Uterus (tissue), 4 donors: Measurements from ENCODE around the gene OR52E4. TPM values are rescaled to one million over a fixed set of nuclear protein-coding genes. Genes with fewer than 3 reads are reported as not detected.

Experiments used
- DNase-seq, 2 donors: peaks; one replicate each; pipeline ENCODE4 v3.0.0-alpha.2; 2019 to 2020
- H3K27ac ChIP-seq, 2 donors: fragments of 200-600 bp; sonication (generic); 1 replicate in 1 of 2; 2 replicates in 1 of 2; pipeline ENCODE4 v1.5.1; 2016 to 2018
- H3K27me3 ChIP-seq, 2 donors: fragments of 200-600 bp; sonication (generic); one replicate each; pipeline ENCODE4 v1.5.1; 2018 to 2019; ENCODE audit warnings: control low read depth in 1 of 2
- H3K36me3 ChIP-seq, 2 donors: fragments of 200-600 bp; sonication (generic); one replicate each; pipeline ENCODE4 v1.5.1; 2019; ENCODE audit warnings: control low read depth in 1 of 2
- H3K4me1 ChIP-seq, 2 donors: fragments of 200-600 bp; sonication (generic); one replicate each; pipeline ENCODE4 v1.5.1; 2018 to 2019; ENCODE audit warnings: control low read depth in 1 of 2
- H3K4me3 ChIP-seq, 2 donors: fragments of 200-600 bp; sonication (generic); 1 replicate in 1 of 2; 2 replicates in 1 of 2; pipeline ENCODE4 v1.5.1; 2018 to 2019; ENCODE audit warnings: mild to moderate bottlenecking in 1 of 2
- H3K9me3 ChIP-seq, 2 donors: fragments of 200-600 bp; sonication (generic); one replicate each; pipeline ENCODE4 v1.5.1; 2019; ENCODE audit warnings: control low read depth in 1 of 2
- CTCF ChIP-seq, 4 experiments: fragments of 200-600 bp in 2 of 4; fragments of 450-650 bp in 2 of 4; sonication (generic) in 2 of 4; IDR thresholded peaks; one replicate each; pipeline ENCODE4 v1.5.1; 2016 to 2019; ENCODE audit warnings: antibody characterized with exemption in 4 of 4, mild to moderate bottlenecking in 2 of 4, moderate library complexity in 1 of 4
- POLR2A ChIP-seq, 2 donors: fragments of 450-650 bp; IDR thresholded peaks; one replicate each; pipeline ENCODE4 v1.6.1; 2016; ENCODE audit warnings: antibody characterized with exemption in 2 of 2, mild to moderate bottlenecking in 1 of 2, moderate library complexity in 1 of 2
- intact Hi-C: fragments of 100-400 bp; cut with DNase I; formaldehyde crosslinking; loops from one replicate; pipeline ENCODE4 v1.15.1; 2023; ENCODE audit warnings: low total_unique reads
- total RNA-seq, 4 donors: library from RNA; depleted of rRNA in 3 of 4; stranded (reverse); fragments of >200 nt in 3 of 4; gene quantifications; one replicate each; pipeline versions ENCODE4 v1.1.0 to v1.2.4, GENCODE V29; 2014 to 2023
- donor health status: DM: yes; HTN: yes; CAD: no.

The OR52E4 gene
- total RNA-seq, 4 donors from 2014 or later = not detected

GRCh38 chr11:5928811-5929210 is 48.4 kb downstream of the OR52E4 start:
- no peak overlapping the region for H3K27ac ChIP-seq
- no peaks in the 10 kb centered on the region for H3K27me3 ChIP-seq
- intact Hi-C loops = no loop called here
- H3K9me3 ChIP-seq = no peaks in the 10 kb centered on the region
- H3K4me3 ChIP-seq = no peak overlapping the region
- H3K36me3 ChIP-seq = no peaks in the 10 kb centered on the region
- no peak for TF ChIP-seq POLR2A (IDR thresholded peaks at IDR 0.05)
- no peak for TF ChIP-seq CTCF (IDR thresholded peaks at IDR 0.05)
- no peak for DNase-seq
- no peaks in the 10 kb centered on the region for H3K4me1 ChIP-seq

- TF ChIP-seq CTCF (IDR thresholded peaks at IDR 0.05) (no peak), POLR2A (IDR thresholded peaks at IDR 0.05) (no peak)
Observed at GRCh38 chr11:5929571-5930368, 49.3 kb downstream of the OR52E4 start.

DNA sequence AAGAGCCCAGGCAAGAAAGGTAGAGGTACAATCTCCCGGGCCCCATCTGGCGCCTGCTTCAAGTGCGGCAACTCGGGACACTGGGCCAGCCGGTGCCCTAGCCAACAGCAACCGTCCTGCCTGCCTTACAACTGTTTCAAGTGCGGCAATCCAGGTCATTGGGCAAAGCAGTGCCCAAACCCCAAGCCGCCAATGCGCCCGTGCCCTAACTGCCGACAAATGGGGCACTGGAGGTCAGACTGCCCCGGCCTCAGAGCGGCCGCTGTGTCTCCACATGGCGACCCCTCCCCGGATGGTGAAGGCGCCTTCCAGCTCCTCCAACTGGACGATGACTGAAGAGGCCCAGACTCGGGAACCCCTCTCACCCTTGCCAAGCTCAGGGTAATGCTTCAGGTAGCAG is 50.2 kb downstream of the OR52E4 start:
- no peak overlapping the region for H3K4me3 ChIP-seq
- no peak for DNase-seq
- no peaks in the 10 kb centered on the region for H3K4me1 ChIP-seq
- H3K27ac ChIP-seq = no peak overlapping the region
- H3K9me3 ChIP-seq = no peaks in the 10 kb centered on the region
- no peaks in the 10 kb centered on the region for H3K36me3 ChIP-seq
- H3K27me3 ChIP-seq = no peaks in the 10 kb centered on the region
- TF ChIP-seq CTCF (IDR thresholded peaks at IDR 0.05) (no peak), POLR2A (IDR thresholded peaks at IDR 0.05) (no peak)
- intact Hi-C loops = no loop called here

More at GRCh38 chr11:5929571-5930368, 49.3 kb downstream of the OR52E4 start:
- Histone ChIP-seq H3K9me3 (no peaks in the 10 kb centered on the region), H3K4me3 (no peak overlapping the region), H3K4me1 (no peaks in the 10 kb centered on the region), H3K27me3 (no peaks in the 10 kb centered on the region), H3K36me3 (no peaks in the 10 kb centered on the region), H3K27ac (no peak overlapping the region)
- DNase-seq = no peak
- intact Hi-C loops = no loop called here

GRCh38 chr11:5931061-5931460 is 50.6 kb downstream of the OR52E4 start:
- Histone ChIP-seq H3K27ac (no peak overlapping the region), H3K36me3 (no peaks in the 10 kb centered on the region), H3K4me3 (no peak overlapping the region), H3K4me1 (no peaks in the 10 kb centered on the region), H3K27me3 (no peaks in the 10 kb centered on the region), H3K9me3 (no peaks in the 10 kb centered on the region)
- TF ChIP-seq POLR2A (IDR thresholded peaks at IDR 0.05) (no peak), CTCF (IDR thresholded peaks at IDR 0.05) (no peak)
- intact Hi-C loops = no loop called here
- no peak for DNase-seq

GRCh38 chr11:5932671-5933070 is 52.2 kb downstream of the OR52E4 start:
- Histone ChIP-seq H3K27me3 (no peaks in the 10 kb centered on the region), H3K9me3 (no peaks in the 10 kb centered on the region), H3K27ac (no peak overlapping the region), H3K36me3 (no peaks in the 10 kb centered on the region), H3K4me3 (no peak overlapping the region), H3K4me1 (no peaks in the 10 kb centered on the region)
- intact Hi-C loops = no loop called here
- no peak for DNase-seq
- TF ChIP-seq CTCF (IDR thresholded peaks at IDR 0.05) (no peak), POLR2A (IDR thresholded peaks at IDR 0.05) (no peak)
